HG03565 (cell line): ENCODE measurements around the gene LILRB5.
"Not testable (repeated sequence)": the region's sequence is repeated elsewhere in the genome, so short reads cannot be mapped to it uniquely, and the experiment has no call there.

ENCODE experiments used
- ATAC-seq: cut with Tn5 transposase; IDR thresholded peaks from one replicate; pipeline ENCODE4 v1.9.1; 2021; ENCODE audit warnings: mild to moderate bottlenecking, moderate library complexity; ENCODE audit not compliant: unreplicated experiment

LILRB5 gene

DNA sequence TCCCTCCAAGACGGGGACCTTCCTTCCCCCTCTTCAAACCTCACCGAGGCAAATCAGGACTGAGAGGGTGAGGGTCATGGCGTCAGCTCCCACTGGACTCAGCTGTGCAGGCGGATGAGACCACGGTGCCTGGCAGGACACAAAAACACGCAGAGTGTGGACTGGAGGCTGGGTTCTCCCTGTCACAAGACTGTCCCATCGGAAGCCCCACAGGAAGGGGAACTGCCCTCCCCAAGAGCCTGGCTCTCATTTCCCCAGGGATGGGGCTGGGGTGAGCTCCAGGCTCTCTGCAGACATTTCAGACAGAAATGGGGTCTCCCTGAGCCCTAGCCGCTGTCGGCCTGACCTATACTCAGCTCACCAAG lies at the start of gene LILRB5:
LILRB5 (minus strand) TSS at position 158 of the 365 bp plus-strand sequence; CDS start at position 78, 80 bp downstream.
- ATAC-seq: no peak

DNA sequence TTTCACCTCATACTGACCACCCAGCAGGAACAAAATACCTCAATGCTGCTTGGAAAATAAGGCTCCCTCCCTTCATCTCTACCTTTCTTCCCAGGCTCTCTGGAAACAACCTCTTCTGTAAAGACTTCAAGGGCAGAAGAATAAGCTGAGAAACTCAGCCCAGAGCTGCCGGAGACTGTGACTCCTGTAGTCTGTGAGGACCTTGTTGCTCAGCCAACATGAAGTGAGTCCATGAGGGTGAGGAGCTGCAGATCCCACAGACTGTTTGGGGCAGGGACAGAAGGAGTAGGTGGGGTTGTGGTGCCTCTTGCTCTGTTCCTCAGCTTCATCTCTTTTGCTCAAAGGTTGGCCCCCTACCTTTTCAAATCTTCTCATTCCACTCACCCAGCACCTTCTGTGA lies 48.1 kb upstream of the LILRB5 start:
- ATAC-seq: no peak

DNA sequence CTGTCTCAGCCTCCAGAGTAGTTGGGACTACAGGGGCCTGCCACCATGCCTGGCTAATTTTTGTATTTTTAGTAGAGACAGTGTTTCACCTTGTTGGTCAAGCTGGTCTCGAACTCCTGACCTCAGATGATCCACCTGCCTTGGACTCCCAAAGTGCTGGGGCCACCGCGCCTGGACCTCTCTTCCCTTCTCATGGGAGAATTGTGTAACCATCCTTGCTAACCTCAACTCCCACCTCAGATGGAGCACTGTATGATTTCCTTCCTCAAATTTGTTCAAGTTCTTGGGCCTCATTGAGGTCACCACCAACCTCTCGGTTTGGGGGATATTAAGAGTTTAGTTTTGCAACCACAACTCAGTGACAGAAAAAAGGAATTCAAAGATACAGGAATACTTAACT lies 45.2 kb upstream of the LILRB5 start:
- no peak for ATAC-seq

DNA sequence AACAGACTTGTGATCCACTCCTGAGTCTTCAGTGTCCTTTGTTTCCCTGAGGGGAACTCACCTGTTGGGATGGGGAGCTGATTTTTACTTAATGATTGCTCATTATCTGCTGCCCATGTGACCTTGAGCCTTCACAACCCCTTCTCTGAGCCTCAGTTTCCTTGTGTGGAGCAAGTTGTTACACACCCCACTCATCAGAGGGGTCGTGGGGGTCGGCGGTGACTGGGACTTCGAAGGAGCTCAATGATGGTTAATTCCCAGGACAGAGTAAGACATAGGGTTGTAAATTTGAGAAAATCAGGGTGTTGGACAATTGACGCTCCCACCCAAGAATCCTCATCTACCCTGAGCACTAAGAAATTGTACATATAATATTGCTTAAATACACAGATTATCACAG lies 42.4 kb upstream of the LILRB5 start:
- no peak for ATAC-seq

DNA sequence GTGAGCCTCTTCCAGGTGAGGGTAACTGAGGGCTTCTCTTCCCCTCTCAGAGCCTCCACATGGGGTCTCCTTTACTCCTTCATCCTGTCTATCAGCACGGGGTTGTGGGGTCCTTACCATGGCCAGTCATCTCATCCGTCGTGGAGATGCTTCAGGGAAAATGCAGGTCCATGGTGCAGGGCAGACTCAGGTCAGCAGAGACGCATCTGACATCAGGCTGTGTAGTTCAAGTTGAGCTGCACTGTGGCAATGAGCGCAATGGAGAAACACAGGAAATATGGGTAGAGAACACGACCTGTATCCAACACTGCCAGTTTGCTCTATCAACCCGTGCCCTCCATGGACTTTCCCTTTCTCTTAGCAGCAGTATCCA lies 42.0 kb upstream of the LILRB5 start:
- ATAC-seq: no peak

DNA sequence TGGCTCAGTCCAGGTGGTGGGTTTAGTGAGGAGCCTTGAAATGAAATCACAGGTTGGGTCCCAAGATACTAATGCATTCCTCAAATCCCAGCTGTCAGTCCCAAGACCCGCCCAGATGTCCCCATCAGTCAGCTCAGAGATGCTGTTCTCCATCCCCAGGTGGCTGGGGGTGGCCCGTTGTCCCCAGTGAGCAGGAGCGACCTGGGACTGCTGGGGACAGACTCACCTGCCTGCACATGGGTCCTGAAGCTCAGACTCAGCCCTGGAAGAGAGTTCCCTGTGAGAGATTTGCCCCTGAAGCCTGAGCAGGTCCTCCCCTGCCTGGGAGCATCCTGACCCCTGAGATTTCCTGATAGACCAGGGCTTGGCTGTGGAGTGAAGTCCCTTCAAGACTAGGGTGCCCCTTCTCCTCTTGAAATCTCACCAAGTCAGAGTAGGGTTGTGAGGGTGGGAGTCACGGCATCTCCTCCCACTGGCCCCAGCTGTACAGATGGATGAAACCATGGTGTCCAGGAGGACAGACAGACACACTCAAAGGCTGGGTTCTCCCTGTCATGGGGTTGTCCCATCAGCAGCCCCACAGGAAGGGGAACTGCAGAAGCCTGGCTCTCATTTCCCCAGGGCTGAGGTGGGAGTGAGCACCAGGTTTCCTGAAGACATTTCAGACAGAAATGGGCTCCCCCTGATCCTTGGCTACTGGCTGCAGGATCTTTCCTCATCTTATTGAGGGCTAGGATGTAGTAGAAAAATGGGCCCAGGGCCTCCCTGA lies 41.5 kb upstream of the LILRB5 start:
- no peak for ATAC-seq

DNA sequence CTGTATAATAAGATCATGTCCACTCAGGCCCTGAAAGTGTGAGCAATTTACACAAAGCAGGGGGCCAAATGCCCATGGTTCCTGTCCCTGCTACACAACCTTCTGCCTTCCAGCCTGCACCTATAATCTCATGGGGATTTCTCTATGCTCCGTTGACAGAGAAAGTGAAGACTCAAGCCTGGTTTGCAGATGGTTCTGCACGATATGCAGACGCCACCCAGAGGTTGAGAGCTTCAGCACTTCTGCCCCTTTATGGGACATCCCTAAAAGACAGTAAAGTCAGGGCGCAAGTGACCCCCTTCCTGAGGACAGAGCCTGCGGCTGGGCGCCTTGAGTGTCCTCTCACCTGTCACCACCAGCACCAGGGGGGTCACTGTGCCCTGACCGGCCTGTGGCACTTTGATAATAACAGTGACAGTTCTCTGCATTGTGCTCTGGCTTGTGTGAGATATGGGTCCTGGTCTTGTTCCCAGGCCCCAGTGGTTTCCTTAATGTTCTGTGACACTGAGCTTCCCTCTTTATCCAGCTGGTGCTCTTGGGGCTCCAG lies 40.8 kb upstream of the LILRB5 start:
- no peak for ATAC-seq

DNA sequence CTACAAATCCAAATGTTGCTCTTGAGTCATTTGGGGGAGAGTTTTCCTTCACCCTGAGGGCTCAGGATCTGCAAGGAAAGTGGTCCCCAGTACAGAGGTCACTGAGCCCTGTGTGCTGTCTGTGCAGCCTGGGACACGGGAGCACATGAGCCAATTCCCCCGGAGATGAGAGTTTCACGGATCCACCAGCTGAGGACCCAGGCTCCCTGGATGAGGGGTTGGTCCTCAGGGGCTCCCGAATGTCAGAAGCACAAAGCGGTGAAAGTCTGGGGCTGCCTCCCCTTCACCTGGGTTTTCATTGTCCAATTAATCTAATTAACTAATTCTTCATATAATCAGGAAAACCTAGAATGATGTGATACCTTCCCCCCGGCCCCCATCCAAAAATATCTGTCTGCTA lies 37.5 kb upstream of the LILRB5 start:
- ATAC-seq: no peak

DNA sequence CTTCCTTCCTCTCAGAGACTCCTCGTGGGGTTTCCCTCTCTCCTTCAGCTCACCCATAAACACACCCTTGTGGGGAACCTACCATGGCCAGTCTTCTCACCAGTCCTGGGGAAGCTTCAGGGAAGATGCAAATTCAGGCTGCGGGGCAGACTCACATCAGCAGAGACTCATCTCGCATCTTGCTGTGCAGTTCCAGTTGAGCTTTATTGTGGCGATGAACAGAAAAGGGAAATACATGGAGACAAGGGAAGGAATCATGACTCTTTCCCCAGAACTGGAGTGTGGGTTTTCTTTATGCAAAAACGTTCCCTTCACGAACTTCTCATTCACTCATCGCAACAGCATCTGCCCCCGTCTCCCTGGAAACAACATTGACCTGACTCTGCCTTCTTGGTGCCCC lies 32.1 kb upstream of the LILRB5 start:
- not testable (repeated sequence) for ATAC-seq

DNA sequence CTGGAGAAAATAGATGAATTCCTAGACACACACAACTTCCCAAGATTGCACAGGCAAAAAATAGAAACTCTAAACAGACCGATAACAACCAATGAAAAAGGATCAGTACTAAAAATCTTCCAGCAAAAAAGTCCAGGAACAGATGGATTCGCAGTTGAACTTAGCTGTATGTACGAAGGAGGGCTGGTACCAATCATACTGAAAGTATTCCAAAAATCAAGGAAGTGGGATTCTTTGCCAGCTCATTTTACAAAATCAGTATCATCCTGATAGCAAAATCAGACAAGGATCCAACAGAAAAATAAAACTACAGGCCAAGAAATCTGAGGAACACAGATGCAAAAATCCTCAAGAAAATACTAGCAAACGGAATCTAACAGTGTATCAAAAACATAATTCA lies 30.4 kb upstream of the LILRB5 start:
- no peak for ATAC-seq

DNA sequence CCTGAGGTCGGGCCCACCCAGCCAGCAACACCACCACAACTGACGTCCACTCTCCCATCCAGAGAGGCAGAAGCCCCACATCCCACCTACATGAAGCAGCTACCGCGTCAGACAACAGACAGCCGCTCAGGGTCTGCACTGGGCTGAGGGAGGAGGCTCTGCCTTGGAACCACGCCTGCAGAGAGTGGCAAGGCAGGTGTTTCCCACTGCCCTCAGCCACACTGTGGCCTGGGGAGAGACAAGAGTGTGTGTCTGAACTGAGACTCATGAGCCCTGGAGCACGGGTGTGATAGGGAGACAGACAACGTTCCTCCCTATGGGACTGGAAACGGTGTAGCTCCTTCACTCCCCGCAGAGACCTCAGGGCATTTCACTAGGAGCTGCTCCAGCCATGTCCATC lies 29.2 kb upstream of the LILRB5 start:
- not testable (repeated sequence) for ATAC-seq

DNA sequence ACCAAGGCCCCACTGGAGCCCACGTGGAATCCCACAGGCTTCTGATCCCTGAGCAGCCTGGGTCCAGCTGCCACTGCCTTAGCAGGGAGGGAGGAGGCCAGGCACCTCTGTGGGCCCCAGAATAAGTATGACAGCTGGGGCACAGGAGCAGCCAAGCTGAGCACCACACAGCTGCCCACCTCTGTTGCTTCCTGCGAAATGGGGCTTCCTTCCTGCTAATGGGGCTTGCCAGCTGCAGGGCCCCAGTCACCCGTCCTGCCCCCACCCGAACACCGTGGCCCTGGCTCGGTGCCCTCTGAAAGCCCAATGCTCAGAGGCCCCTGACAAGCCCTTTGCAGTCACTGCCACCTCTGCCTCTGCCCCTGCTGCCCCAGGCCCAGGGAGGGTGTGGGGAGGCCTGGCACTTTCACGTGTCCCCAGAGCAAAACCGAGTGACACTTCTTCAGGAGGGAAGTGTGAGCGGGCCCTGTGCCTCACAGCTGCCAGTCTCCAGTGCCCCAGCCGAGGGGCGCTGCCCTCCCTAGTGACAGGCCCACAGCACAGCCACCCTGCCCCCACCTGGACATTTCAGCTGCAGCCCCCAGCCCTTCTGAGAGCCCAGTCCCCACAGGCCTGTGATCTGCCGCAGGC lies 28.5 kb upstream of the LILRB5 start:
- not testable (repeated sequence) for ATAC-seq

DNA sequence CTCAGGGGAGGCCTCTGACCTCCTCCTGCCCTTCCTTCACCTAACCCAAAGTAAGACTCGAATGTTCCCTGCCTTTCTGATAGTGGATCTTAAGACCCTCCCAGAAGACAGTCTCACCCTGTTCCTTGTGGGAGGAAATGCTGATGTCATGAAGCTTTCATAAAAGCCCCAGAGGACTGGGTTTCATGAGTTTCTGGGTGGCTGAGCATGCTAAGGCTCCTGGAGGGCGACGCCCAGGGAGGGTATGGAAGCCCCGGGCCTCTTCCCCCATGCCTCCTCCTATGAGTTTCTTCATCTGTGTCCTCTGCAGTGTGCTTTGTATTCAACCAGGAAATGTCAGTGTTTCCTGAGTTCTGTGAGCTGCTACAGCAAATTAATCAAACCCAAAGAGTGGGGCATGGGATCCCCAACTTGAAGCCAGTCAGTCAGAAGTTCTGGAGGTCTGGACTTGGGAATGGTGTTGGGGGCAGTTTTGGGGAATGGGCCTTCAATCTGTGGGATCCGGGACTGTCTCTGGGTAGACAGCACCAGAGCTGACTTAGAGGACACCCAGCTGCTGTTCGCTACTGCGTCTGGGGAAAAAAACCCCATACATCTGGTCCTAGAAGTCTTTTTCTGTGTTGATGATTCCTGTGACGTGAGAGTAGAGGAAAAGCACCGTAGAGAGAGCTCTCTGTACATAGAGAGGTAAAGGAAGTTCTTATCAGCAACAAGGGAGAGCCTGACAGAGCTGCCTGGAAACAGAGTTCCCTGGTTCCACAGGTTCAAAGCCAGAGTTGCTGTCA lies 25.8 kb upstream of the LILRB5 start:
- ATAC-seq: no peak

DNA sequence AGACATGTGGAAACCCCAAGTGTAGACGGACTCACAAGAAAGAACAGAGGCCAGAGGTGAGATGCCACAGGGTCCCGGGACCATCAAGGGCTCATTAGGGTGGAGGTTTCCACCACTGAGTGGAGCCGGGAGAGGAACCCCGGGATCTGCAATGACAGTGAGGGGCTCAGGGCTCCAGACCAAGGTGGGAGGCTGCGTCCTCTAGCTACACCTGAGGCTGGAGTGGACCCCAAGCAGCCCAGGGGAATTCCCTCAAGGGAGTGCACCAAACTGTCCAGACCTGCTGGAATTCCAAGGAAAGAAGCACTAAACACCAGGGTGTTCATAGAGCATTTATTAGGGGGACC lies 24.6 kb upstream of the LILRB5 start:
- not testable (repeated sequence) for ATAC-seq

DNA sequence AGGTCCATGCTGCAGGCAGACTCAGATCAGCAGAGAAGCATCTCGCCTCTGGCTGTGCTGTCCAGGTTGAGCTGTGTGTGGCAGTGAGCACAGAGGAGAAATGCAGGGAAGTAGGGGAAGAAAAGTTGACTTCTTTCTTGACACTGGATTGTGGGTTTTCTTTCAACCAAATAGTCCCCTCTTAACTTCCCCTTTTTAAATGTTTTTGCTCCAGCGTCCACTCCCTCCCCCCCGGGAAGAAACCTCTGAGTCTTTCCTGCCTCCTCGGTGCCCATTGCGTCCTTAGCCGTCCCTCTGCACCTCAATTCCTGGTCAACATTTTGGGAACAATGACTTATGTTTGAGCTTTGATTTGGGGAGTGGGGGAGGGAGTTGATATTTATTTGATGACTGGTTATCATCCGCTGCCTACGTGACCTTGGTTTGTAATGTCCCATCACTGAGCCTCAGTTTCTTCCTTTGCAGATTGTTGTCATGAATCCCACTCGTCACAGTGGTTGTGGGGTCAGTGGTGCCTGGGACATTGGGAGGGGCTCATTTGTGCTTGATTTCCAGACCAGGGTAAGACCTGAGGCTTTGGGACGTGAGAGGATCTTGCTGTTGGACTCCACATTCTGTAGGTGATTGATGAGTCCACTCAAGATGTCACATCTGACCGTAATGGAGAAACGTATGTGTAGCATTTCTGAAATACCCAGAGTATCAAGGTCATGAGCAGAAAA lies 24.1 kb upstream of the LILRB5 start, which contains the start of gene LILRB2:
LILRB2 (minus strand) TSS at position 104 of the 722 bp plus-strand sequence. CDS start 614 bp downstream, outside the sequence.
- no peak for ATAC-seq

DNA sequence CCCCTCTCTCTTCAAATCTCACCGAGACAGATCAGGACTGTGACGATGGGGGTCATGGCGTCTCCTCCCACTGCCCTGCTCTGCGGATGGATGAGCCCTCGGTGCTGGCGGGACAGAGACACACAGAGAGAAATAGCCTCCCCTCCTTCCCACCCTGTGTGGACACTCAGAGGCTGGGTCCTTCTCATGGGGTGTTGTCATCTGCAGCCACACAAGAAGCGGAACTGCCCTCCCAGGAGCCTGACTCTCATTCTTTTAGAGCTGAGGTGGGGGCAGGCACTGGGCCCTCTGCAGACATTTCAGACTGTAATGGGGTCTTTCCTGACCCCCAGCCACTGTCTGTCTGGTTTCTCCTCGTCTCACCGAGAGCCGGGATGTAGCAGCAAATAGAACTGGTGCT lies 23.4 kb upstream of the LILRB5 start:
- ATAC-seq: not testable (repeated sequence)

DNA sequence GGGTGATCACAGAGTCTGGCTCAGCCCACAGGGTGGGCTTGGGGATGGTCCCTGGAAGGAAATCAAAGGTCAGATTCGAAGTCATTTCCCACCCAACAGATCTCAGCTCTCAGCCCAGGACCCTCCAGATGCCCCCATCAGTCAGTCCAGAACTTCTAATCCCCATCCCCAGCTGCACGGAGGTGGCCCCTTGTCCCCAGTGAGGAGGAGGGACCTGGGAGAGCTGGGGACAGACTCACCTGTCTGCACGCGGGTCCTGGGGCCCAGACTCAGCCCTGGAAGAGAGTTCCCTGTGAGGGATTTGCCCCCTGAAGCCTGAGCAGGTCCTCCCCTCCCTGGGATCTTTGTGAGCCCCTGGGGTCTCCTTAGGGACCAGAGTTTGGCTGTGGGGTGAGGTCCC lies 23.0 kb upstream of the LILRB5 start:
- ATAC-seq: not testable (repeated sequence)

DNA sequence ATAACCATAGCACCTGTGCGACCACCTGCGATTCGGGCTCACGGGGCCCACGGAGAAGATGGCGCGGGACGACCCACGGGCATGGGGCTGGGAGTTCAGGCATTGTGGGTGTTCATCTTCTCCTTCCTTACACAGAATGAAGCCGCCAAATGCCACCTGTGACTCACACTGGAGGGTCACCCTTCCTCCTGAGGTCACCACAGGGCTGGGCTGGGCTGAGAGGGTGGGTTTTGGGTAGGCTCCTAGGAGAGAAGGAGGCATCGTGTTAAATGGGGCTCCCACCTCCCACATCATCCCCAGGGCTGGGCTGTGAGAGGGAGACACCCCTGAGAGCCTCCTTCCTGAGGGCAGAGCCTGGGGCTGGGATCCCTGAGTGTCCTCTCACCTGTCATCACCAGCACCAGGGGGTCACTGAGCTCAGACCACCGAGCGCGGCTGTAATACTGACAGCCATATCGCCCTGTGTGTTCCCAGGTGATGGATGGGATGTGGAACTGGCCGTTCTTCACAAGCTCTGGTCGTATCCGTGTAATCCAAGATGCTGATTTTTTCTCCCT lies 22.4 kb upstream of the LILRB5 start:
- ATAC-seq: no peak

DNA sequence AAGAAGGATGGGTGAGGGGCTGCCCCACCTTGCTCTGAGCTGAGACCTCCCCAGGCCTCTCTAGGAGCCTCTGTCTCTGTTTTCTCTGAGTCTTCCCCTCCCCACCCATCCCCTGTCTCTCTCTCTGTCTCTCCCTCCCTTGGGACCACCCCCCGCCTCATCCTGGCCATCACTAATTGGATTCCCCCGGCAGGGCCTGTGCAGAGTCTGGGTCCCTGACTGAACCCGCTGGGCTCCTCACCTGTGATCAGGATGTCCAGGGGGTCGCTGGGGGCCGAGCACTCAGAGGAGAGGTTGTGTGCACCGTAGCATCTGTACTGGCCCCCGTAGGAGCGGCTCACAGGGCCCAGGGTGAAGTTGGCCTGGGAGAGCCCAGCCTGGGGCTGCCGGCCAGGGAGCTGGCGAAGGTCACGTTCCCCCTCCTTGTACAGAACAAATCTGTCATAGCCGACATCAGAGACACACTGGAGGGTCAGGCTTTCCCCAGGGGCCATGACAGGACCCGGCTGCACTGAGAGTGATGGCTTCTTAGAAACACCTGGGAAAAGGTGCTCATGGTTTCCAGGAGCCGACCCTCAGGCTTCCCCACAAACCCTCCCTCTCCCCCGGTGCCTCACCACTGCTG lies 21.6 kb upstream of the LILRB5 start:
- not testable (repeated sequence) for ATAC-seq

DNA sequence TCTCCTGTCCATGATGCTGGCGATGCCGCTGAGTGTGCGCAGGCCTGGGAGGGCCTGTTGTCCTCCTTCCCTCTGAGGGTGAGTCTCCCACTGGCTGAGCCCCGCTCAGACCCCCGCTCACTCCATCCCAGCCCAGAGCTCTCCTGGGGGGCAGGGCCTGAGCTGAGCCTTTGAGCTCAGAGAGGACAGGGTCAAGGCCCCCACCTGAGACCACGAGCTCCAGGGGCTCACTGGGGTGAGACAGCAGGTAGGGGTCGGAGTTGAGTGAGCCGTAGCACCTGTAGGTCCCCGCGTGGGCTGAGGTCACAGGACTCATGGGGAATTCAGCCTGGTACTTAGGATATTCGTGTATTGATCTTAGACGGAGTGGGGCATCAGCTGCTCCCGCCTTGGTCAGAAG lies 21.0 kb upstream of the LILRB5 start:
- ATAC-seq: not testable (repeated sequence)
